GM18499 (cell line): ENCODE results near the gene IGF2R.
"Not testable (repeated sequence)": the region's sequence is repeated elsewhere in the genome, so short reads cannot be mapped to it uniquely, and the experiment has no call there.

ENCODE experiments used
- ATAC-seq: cut with Tn5 transposase; IDR thresholded peaks from one replicate; pipeline ENCODE4 v1.9.1; 2021; ENCODE audit warnings: moderate number of reproducible peaks; ENCODE audit not compliant: insufficient read depth, unreplicated experiment

IGF2R gene

DNA sequence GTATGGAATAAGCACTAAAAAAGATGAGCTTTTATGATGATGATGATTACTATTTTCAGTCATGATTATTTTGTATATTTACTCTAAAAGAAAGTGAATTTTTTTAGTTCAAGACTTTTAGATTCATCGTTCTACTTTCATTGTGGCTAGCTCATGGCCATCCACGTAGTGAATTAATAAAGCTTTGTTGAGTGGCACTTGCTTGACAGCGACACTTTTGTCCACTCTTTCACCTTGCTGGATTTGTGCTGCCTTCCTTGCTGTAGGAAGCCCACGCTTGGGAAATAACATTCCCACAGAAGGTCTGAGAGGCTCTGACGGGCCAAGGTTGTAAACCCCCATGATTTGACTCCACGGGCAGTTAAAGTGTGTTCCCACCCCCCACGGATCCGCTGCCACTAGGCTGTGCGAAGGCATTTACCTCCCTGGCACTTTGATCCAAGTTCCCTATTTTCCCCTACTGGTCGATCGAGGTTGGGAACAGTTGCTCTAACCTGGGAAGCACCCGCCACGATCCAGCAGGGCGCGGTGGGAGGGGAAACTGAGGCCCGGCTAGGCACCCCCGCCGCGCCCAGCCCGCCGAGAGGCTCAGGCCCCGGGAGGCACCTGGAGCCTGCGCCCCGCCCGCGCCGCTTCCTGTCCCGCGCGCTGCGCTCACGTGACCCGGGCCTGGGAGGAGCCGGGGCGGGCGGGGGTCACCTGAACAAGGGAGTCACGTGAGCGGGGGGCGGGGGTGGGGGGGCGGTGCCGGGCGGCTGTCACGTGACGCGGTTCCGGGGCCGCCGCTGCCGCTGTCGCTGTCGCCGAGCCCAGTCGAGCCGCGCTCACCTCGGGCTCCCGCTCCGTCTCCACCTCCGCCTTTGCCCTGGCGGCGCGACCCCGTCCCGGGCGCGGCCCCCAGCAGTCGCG is at the start of gene IGF2R:
IGF2R (plus strand) TSS at position 788 of the 909 bp plus-strand sequence. CDS start 165 bp downstream, outside the sequence.
- ATAC-seq: peak; percentile 51

DNA sequence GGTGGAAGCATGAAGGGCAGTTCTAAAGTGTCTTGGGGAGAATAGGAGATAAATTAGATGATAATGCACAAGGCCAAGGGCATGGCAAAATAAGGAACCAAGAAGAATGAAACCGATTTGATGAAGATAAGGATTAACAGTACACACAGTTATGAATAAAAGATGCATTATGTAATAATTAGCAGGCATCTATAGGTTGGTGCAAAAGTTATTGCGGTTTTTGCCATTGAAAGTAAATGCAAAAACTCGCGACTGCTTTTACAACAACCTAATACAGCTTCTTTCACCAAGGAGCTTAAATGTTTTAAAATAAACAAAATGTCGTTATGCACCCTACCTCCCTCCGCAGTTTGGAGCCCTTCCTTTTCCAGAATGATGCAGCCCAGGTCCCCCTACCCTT is 49.1 kb upstream of the IGF2R start:
- no peak for ATAC-seq

GRCh38 chr6:159924150-159924549 is 44.7 kb upstream of the IGF2R start:
- ATAC-seq: not testable (repeated sequence)

DNA sequence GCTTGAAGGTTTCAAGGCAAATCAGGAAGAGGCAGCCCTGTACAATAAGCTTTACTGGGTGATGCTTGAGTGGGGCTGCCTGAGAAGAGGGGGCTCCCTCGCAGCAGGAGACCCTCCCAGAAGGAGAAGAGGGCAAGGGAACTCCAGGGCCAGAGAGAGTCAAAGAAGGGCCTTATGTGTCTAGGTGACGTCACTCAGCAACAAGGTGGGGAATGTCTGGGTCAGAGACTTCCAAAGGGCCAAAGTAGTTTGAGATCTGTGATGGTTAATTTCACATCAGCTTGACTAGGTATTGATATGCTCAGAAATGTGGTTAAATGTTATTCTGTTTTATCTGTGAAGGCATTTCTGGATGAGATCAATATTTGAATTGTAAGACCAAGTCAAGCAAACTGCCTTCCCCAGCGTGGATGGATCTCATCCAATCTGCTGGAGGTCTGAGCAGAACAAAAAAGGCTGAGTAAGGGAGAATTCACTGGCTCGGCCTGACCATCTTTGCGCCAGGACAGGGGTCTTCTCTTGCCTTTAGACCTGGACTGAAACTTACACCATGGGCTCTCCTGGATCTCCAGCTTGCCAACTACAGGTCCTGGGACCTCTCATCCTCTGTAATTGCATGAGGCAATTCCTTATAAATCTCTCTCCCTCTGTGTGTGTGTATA is 42.2 kb upstream of the IGF2R start:
- no peak for ATAC-seq

DNA sequence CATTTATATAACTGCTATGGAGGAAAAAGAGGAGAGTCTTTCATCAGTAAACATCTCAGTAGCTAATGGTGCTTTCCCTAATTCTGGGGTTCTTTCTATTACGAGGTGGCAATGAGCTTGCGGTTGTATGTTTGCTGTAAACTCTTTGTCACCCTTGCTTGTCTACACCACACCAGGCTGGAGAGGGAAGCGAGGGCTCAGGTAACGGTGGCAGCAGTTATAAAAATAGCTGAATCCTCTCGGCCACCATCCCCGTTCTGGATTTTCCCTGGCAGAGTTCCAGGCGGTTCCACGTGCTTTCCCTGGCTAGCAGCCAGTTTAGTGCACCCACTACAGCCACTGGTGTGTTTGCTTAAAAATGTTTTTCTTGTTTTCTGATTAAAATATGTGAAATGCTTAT is 39.1 kb upstream of the IGF2R start:
- no peak for ATAC-seq

DNA sequence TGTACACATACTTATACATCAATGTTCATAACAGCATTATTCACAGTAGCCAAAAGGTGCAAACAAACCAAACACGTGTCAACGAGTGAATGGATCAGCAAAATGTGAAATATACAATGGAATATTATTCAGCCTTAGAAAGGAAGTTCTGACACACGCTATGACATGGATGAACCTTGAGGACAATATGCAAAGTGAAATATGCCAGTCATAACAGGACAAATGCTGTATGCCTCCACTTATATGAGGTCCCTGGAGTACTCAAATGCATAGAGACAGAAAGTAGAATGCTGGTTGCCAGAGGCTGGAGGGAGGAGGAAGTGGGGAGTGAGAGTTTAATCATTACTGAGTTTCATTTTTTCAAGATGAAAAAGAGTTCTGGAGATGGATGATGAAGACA is 37.8 kb upstream of the IGF2R start:
- ATAC-seq: peak; percentile 92

DNA sequence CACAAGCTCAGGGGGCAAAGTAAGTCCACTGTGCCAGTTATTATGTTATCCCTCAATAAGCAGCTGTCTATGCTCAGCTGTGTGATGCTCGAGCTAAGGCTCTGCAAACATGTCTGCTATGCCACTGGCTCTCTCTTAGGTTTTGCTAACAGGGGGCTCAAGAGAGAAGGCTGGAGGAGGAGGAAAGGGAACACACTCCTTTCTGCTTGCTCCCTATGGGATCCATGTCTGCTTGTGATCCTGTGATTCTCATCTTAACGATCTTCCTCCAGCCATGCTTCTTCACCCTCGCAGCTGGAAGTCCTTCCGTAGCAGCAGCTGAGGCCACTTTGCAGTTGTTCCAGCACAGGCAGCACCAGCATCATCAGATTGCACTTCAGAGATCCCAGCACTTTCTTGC is 37.0 kb upstream of the IGF2R start:
- ATAC-seq: no peak

- no peak for ATAC-seq
Measured at GRCh38 chr6:159933077-159933476, 35.8 kb upstream of the IGF2R start.

DNA sequence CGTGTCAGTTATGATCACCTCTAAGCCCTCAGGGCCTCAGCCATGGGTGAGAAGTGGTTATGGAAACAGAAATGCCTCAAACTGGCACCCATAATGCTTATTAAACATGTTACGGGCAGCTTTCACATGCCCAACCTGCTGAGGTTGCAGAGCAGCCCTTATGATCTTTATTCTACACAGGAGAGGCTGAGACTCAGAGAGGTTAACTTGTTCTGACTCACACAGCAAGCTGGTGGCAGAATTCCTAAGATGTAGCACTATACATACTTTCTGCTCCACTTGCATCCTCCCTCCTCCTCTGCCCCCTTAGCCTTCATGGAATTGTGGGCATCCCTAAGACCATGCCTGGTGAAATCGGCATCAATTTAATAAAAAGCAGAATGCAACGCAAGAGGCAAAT is 34.7 kb upstream of the IGF2R start:
- ATAC-seq: no peak

GRCh38 chr6:159935065-159935464 is 33.8 kb upstream of the IGF2R start:
- no peak for ATAC-seq

GRCh38 chr6:159935633-159936032 is 33.2 kb upstream of the IGF2R start:
- ATAC-seq: no peak

GRCh38 chr6:159939591-159940016 is 29.3 kb upstream of the IGF2R start:
- ATAC-seq: no peak

GRCh38 chr6:159941286-159942113 is 27.4 kb upstream of the IGF2R start:
- peak; percentile 69 for ATAC-seq

- no peak for ATAC-seq
Measured at GRCh38 chr6:159943101-159943632, 25.7 kb upstream of the IGF2R start.

GRCh38 chr6:159943968-159944598 is 24.8 kb upstream of the IGF2R start:
- ATAC-seq: no peak

- no peak for ATAC-seq
Measured at GRCh38 chr6:159945801-159946392, 23.0 kb upstream of the IGF2R start.

GRCh38 chr6:159946912-159947311 is 22.0 kb upstream of the IGF2R start:
- no peak for ATAC-seq

GRCh38 chr6:159948199-159948598 is 20.7 kb upstream of the IGF2R start:
- no peak for ATAC-seq

GRCh38 chr6:159951772-159952171 is 17.1 kb upstream of the IGF2R start:
- no peak for ATAC-seq
